Stimulated activated CD8-positive, alpha-beta memory T cell treated with anti-CD3 and anti-CD28 coated beads, Interleukin-7, amount 100 ng/mL, for 24 hours (primary cell): ENCODE data around the gene DNAH2.
"Not testable (repeated sequence)": the region's sequence is repeated elsewhere in the genome, so short reads cannot be mapped to it uniquely, and the experiment has no call there.

ENCODE experiments used
- DNase-seq: peaks from one replicate; pipeline ENCODE4 v3.0.0-alpha.2; 2020; ENCODE audit warnings: low read depth

Gene DNAH2

DNA sequence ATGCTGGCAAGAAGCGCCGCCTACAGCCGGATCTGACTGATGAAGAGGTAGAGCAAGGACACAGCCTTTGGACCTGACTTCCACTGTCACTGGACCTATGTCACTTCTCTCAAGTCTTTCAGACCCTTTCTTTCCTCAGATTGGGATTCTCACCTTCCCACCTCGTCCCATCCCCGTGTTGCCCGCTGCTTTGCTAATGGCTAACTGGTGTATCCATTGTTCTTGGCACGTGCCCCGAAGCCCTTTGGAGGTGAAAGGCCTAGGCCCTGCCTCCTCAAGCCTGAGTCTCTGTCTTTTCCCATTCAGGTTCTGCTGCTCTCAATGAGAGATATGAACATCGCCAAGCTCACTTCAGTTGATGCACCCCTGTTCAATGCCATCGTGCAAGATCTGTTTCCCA lies 63.2 kb downstream of the DNAH2 start:
- no peak for DNase-seq

DNA sequence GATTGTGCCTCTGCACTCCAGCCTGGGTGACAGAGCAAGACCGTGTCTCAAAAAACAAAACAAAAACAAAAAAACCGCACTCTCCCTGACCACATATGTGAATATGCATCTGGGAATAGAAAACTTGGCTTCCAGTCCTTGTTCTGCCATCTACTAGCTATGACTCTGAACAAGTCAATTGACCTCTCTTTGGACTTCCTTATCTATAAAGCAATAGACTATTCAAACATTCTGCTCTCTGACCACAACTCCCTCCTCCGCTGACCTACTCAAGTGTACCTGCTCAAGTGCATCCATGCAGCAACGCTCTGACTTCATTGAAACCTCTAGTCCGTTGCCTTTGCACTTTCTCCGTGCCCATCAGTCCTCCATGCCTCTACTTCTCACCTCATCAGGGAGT lies 63.9 kb downstream of the DNAH2 start:
- no peak for DNase-seq

DNA sequence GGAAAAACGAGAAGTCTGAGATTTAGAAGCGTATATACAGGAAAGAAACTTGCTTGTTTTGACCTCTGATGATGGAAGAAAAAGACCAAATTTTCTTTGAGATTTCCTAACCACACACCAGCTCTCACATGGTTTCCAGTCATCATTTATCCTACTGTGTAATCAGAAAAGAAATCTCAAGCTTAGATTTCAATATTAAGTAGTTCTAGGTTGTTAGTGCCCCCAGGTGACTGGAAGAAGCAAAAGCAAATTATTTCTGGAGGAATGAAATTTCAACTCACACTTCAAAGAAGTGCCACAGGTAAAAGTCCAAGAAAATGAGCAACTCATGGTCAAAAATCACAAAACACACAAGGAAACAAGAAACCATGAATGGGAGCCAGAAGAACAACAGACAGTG lies 64.7 kb downstream of the DNAH2 start:
- DNase-seq = no peak

DNA sequence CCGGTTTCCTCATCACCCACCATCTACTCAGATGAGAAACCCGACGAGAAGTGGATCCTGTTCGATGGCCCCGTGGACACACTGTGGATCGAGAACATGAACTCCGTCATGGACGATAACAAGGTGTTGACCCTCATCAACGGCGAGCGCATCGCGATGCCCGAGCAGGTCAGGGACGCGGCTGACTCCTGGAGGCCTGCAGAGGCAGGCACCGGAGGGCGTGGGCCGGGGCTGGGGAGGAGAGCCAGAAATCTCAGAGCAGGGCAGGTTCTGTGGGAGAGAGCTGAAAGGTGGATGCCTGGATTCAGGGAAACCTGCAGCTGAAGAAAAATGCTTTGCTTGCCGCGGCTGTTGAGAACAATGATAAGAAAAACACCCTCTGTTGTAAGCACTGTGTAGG lies 69.3 kb downstream of the DNAH2 start:
- no peak for DNase-seq

DNA sequence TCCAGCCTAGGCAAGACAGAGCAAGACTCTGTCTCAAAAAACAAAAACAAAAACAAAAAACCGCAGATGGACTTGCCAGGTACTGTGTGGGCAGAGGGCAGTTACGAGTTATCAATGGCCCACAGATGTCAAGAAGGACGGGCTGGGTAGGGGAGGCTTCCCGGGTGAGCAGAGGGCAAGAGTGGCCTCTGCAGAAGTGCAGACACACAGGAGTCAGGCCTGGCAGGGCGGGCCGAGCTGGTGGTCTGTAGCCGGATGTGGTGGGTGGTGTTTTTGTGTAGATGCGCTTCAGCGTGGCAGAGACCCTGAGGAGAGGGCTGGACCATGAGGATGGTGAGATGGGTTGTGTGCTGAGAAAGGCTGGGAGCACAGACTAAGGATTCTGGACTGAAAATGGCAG lies 71.6 kb downstream of the DNAH2 start:
- DNase-seq = no peak

DNA sequence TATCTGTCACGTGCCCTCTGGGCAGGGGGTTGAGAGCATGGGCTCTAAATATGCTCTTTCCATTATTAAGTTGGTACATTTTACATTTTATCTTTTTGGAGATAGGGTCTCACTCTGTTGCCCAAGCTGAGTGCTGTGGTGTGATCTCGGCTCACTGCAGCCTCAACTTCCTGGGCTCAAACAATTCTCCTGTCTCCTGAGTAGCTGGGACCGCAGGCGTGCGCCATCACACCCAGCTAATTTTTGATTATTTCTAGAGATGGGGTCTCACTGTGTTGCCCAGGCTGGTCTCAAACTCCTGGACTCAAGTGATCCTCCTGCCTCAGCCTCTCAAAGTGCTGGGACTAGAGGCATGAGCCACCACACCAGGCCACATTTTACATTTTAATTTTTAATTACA lies 72.6 kb downstream of the DNAH2 start:
- no peak for DNase-seq

DNA sequence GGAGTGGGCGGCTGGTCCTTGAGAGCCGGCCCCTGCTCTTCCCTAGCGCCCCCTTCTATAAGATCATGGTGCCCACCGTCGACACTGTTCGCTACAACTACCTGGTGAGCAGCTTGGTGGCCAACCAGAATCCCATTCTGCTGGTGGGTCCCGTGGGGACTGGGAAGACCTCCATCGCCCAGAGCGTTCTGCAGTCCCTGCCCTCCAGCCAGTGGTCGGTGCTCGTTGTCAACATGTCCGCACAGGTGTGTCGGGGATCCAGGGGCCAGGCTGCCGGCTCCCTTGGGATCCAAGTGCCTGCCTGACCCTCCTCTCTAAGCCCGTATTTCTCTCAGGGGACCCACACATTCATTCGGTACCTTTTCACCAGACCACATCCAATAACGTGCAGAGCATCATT lies 75.1 kb downstream of the DNAH2 start:
- no peak for DNase-seq

DNA sequence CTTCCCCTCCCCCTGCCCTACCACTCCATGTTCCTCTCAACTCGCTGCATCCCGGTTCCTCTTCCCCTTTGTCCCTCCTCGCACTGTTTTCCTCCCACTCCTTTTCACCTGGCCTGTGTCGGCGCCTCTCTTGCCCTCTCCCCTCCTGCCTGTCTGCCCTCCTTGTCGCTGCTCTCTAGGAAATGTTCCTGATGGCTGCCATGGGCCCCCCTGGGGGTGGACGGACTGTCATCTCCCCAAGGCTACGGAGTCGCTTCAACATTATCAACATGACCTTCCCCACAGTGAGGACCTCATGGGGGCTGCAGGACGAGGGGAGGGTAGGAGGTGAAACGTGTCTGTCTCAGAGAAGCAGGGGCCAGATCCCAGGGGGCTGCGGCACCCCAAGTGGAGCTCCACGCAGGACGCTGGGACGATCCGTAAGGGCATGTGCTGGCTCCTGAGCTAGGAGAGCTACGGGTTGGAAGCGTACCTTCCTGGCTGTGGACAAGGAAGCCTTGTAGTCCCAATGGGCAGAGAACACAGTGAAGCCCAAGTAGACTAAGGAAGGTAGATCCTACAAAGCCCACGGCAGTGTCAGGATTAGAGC lies 76.6 kb downstream of the DNAH2 start:
- no peak for DNase-seq

DNA sequence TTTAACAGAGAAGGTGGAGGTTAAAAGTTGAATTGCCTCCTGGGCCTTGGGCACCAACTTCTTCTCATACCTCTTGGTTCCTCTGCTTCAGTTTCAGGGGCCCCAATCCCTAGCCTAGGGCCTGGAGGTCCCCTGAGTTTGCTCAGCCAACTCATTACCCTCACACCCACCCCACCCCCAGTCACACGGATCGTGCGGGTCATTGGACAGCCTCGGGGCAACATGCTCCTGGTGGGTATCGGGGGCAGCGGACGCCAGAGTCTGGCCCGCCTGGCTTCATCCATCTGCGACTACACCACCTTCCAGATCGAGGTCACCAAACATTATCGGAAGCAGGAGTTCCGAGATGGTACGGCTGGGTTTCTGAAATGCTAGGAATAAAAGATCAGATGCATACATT lies 80.4 kb downstream of the DNAH2 start:
- no peak for DNase-seq

DNA sequence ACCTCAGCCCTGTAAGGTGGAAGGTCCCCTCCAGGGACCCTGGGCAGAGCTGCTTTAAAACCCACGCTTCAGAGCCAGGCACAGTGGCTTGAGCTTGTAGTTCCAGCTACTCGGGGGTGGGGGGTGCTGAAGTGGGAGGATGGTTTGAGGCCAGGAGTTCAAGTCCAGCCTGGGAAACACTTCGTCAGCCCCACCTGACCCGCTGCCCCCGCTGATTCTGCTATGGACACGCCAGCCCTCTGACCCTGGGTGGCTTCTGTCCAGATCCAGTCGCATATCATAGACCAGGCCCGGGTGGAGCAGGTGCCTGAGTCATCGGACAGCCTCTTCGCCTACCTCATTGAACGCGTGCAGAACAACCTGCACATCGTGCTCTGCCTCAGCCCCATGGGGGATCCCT lies 81.3 kb downstream of the DNAH2 start:
- DNase-seq = no peak

DNA sequence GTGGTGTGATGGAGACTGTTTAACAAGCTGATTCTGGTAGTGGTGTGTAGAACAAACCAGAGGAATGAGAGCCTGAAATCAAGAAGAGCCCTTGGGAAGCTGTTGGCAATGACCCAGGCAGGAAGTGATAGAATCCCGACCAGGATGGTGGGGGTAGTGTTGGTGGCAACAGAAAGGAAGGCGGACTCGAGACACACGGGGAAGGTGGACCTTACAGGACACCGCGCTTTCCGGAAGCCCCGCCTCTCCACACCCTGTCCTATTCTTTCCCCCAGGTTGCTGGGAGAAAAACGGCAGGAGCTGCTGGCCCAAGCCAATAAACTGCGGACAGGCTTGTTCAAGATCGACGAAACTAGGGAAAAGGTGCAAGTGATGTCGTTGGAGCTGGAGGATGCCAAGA lies 86.4 kb downstream of the DNAH2 start:
- no peak for DNase-seq

DNA sequence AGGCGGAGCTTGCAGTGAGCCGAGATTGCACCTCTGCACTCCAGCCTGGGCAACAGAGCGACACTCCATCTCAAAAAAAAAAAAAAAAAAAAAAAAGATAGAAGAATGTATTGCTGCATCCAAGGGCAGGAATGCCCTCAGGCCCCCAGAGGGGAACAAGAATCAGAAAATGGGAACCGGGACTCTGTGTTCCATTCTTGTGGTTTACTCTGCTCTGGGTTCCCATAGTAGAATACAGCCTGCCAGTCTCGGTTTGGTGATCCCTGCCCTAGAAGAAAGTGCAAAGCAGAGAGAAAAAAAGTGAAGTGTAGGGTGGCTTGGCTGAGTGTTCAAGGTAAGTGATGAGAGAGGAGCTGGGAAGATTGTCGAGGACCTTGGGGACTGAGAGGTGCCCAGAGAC lies 89.0 kb downstream of the DNAH2 start:
- no peak for DNase-seq

DNA sequence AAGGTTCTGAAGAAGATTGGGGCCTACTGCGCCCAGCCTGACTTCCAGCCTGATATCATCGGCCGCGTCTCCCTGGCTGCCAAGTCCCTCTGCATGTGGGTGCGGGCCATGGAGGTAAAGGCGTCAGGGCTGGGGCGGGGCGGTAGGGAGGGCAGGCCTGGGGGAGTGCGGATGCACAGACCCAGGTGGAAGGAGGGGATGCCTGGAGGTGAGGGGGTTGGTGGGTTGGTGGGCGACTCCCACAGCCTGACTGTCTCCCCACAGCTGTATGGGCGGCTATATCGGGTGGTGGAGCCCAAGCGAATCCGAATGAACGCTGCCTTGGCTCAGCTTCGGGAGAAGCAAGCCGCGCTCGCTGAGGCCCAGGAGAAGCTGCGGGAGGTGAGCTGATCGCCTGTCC lies 89.7 kb downstream of the DNAH2 start:
- no peak for DNase-seq

DNA sequence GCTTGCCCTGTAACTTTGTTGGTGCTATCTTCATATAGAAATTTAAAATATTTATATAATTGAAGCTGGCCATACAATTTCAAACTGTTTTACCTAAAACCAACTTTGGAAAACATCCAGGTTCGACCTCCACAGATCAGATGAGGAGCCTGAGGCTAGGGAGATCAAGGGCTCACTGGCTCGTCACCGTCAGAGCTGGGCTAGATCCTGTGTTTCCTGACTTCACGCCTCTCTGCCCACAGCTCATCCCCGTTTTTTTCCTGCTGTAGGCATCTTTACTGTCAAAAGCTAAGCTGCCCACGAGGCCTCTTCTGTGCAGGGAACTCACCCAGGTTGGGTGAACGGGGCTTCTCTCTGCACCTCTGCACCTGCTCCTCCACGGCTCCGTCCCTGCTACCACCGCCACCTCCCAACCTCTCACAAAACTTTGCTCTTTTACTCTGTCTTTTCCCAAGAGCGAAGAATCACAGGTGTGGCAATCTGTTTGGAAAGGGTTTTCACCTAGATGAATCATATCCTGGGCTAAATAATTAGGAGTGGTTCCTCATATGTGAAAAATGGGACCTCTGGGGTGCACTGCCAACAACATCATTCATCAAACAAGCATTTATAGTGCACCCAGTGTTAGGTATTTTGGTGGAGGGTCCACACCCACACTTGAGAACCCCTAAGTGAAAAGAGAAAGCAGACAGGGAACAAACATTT lies 91.7 kb downstream of the DNAH2 start:
- no peak for DNase-seq

DNA sequence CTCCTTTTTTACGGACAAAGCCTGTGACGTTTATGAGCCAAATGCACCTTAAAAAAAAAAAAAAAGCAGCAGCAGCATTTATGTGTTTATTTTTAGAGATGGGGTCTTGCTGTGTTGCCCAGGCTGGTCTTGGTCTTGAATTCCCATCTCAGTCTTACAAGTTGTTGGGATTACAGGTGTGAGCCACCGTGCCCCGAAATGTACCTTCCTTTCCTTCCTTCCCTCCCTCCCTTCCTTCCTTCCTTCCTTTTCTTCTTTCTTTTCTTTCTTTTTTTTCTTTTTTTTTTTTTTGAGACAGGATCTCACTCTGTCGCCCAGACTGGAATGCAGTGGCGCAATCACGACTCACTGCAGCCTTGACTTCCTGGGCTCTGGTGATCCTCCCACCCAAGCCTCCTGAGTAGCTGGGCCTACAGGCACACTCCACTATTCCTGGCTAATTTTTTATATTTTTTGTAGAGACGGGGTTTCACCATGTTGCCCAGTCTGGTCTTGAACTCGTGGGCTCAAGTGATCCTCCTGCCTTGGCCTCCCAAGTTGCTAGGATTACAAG lies 92.3 kb downstream of the DNAH2 start:
- DNase-seq = not testable (repeated sequence)

DNA sequence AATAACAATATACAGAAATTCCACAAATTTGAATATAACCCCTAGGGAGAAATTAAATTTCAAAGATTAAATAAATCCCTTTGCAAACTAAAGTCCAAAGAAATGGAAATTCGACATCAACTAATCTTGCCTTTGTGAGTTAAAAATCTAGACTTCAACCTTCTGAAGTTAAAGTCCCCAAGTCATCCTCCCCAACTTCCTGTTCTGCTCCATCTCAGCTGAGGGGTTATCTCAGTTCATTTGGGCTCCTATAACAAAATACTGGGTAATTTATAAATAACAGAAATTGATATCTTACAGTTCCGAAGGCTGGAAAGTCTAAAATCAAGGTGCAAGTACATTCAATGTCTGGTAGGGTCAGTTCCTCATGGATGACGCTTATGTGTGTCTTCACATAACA lies 93.7 kb downstream of the DNAH2 start:
- DNase-seq = no peak

DNA sequence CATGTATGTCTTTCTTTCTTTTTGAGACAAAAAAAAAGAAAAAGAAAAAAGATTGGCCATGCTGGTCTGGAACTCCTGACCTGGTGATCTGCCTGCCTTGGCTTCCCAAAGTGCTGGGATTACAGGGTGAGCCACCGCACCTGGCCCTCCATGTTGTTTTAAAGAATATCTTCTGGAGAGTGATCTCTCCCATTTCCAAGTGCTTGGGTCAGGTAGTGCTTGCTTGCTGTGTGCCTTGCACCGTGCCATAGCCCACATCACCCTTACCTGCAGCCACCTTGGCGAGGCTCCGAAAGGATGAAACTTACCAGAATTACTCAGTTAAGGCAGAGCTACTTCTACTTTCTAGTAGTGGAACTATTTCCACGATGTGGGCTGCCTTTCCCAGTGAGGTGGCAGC lies 97.4 kb downstream of the DNAH2 start:
- no peak for DNase-seq

DNA sequence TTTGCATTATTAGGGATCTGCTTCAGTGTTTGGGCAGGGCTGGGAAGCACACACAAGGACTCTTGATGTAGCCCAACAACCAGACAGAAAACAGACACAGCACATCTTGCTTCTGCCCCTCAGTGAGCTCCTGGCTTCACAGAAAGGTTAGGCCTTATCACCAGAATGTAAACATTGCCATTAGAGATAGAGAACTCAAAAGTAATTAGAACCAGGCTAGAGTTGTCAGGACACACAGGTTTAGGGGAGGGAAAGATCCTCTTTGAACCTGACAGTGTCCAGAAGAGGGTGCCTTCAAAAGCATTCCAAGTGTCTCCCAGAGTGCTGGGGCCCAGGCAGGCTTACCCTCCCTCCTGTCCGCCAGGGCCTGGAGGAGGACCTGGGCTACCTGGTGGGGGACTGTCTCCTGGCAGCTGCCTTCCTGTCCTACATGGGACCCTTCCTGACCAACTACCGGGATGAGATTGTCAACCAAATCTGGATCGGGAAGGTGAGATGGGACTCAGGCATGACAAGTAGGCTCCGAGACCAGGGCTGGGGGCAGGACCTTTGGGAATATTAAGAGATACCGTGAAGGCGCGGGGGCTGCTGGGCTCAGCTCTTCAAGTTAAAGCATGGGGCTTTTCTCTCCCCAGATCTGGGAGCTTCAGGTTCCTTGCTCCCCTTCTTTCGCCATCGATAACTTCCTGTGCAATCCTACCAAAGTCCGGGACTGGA lies 99.5 kb downstream of the DNAH2 start:
- no peak for DNase-seq

DNA sequence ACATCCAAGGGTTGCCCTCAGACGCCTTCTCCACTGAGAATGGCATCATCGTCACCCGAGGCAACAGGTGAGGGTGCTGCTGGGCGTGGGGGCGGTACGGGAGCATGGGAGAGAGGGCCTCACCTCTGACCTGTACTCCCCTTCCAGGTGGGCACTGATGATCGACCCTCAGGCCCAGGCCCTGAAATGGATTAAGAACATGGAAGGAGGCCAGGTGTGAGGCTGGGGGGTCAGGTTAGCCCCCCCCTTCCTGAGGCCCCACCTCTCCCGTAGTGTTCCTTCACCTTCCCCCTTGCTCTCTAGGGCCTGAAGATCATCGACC lies 100.1 kb downstream of the DNAH2 start:
- DNase-seq = no peak

DNA sequence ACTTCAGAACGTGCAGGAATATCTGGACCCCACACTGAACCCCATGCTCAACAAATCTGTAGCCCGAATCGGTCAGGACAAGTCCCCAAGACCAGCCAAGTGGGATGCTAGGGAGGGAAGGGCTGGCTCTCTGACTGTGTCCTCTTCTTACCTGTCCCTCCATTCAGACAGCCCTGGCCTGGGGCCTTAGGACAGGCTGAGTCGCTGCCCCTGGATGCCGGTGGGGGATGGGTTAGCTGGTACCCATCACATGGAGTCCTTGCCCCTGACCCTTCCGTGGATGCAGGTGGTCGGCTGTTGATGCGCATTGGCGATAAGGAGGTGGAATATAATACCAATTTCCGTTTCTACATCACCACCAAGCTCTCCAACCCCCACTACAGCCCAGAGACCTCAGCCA lies 100.5 kb downstream of the DNAH2 start:
- no peak for DNase-seq

DNA sequence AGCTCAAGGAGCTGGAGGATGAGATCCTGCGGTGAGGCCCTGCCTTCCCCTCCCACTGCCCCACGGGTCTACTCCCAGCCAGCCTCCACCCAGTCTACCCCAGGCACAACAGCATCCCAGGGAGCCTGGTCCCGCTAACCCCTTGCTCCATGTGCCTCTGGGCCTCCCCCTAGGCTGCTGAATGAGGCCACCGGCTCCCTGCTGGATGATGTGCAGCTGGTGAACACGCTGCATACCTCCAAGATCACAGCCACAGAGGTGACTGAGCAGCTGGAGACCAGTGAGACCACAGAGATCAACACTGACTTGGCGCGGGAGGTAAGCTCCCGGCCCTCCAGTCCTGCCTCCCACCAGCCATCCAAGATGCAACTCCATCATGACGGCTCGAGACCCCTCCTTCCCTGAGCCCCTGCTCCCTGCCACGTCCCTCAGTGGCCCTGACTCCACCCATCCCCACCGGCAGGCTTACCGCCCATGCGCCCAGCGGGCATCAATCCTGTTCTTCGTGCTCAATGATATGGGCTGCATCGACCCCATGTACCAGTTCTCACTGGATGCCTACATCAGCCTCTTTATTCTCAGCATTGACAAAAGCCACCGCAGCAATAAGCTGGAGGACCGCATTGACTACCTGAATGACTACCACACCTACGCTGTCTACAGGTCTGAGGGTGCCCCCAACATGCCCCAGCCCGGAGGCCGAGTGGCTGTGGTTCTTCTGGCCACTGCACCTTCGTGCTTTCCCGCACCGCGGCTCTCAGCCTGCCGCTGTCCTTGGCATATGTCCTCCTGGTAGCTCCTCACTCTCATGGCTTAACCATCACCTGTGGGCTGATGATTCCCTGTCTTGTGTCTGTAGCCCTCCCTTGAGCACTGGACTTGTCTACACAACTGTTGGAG lies 101.5 kb downstream of the DNAH2 start:
- no peak for DNase-seq

DNA sequence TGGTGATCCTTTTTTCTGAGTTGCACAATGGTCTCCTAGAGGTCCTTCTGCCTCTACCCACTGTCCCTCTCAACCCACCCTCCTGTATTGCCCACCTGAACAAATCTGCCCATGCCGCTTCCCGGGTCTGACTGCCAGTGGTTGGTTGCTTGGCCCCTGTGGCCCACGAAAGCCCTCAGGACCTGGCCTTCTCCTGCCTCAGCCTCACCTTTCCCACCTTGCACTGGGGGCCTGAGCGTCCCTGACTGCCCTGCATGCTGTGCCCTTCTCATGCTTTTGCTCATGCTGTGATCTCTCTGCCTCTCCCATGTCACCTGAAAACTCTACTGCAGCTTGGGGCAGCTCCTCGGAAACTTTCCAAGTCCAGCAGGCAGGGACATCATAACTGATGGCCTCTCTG lies 102.7 kb downstream of the DNAH2 start:
- DNase-seq = no peak

DNA sequence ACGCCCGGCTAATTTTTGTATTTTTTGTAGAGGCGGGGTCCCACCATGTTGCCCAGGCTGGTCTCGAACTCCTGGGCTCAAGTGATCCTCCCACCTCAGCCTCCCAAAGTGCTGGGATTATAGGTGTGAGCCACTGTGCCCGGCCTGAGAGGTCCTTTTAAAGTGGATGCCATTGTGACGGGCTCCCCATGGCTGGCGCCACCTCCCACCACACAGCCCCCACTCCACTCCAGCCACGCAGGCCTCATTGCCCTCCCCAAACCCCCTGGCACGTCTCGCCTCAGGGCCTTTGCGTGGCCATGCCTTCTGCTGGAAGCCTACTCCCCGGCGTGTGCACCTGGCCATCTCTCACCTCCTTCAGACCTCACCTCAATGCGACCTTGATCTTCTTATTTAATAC lies 104.6 kb downstream of the DNAH2 start:
- no peak for DNase-seq
